ENCODE results near the gene DVL2. TPM values are rescaled to one million over a fixed set of nuclear protein-coding genes. Genes with fewer than 3 reads are reported as not detected.

Gene DVL2
- total RNA-seq, 4 donors from 2014 or later = 53.2 to 78.1 (median 55.5) TPM

- Histone ChIP-seq H3K36me3 (peaks cover 8% of the 10 kb centered on the region), H3K4me1 (peaks cover 14% of the 10 kb centered on the region), H3K27ac (no peak overlapping the region), H3K4me3 (no peak overlapping the region), H3K9me3 (no peaks in the 10 kb centered on the region), H3K27me3 (no peaks in the 10 kb centered on the region)
- TF ChIP-seq POLR2A (IDR thresholded peaks at IDR 0.05) (no peak), CTCF (IDR thresholded peaks at IDR 0.05) (no peak), POLR2AphosphoS5 (IDR thresholded peaks at IDR 0.05) (no peak), EP300 (IDR thresholded peaks at IDR 0.05) (no peak)
- peak in 1 of 2 donors; percentile 64 for DNase-seq (ENCODE audit: low spot score in 2 of 2)
- WGBS = 61% methylated on average over 21 of the region's 21 CpGs
Measured at GRCh38 chr17:7208027-7208571, 26.2 kb downstream of the DVL2 start.

- 84% methylated on average over 24 of the region's 24 CpGs for WGBS
- H3K9me3 ChIP-seq = no peaks in the 10 kb centered on the region
- H3K27me3 ChIP-seq = no peaks in the 10 kb centered on the region
- no peak overlapping the region for H3K27ac ChIP-seq
- H3K4me3 ChIP-seq = no peak overlapping the region
- no peak for TF ChIP-seq CTCF (IDR thresholded peaks at IDR 0.05)
- TF ChIP-seq POLR2A (IDR thresholded peaks at IDR 0.05) = no peak
- no peak for TF ChIP-seq EP300 (IDR thresholded peaks at IDR 0.05)
- no peak for TF ChIP-seq POLR2AphosphoS5 (IDR thresholded peaks at IDR 0.05)
- DNase-seq (ENCODE audit: low spot score in 2 of 2) = peak in 1 of 2 donors; percentile 55
- peaks cover 13% of the 10 kb centered on the region for H3K36me3 ChIP-seq
- peaks cover 14% of the 10 kb centered on the region for H3K4me1 ChIP-seq
Measured at GRCh38 chr17:7207120-7208001, 27.0 kb downstream of the DVL2 start.

DNA sequence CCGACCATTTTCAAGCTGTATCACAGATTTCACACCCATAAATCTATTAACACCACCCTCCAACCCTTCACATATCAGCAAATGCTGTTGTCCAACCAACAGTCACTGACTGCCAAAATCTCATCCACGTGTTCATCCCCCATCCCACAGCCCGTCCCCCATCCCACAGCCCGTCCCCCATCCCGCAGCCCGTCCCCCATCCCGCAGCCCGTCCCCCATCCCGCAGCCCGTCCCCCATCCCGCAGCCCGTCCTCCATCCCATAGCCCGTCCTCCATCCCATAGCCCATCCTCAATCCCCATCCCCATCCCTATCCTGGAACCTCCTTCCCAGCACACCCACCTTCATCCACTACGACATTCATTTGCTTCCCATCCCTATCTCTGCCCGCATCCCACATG lies 28.8 kb downstream of the DVL2 start:
- peak in 1 of 2 donors; percentile 48 for DNase-seq (ENCODE audit: low spot score in 2 of 2)
- Histone ChIP-seq H3K4me1 (peaks cover 14% of the 10 kb centered on the region), H3K27ac (no peak overlapping the region), H3K36me3 (peaks cover 16% of the 10 kb centered on the region), H3K27me3 (no peaks in the 10 kb centered on the region), H3K9me3 (no peaks in the 10 kb centered on the region), H3K4me3 (peak overlapping the region; percentile 49)
- WGBS = 46% methylated on average over 15 of the region's 15 CpGs
- TF ChIP-seq EP300 (IDR thresholded peaks at IDR 0.05) = no peak
- no peak for TF ChIP-seq POLR2A (IDR thresholded peaks at IDR 0.05)
- no peak for TF ChIP-seq CTCF (IDR thresholded peaks at IDR 0.05)
- TF ChIP-seq POLR2AphosphoS5 (IDR thresholded peaks at IDR 0.05) = no peak

DNA sequence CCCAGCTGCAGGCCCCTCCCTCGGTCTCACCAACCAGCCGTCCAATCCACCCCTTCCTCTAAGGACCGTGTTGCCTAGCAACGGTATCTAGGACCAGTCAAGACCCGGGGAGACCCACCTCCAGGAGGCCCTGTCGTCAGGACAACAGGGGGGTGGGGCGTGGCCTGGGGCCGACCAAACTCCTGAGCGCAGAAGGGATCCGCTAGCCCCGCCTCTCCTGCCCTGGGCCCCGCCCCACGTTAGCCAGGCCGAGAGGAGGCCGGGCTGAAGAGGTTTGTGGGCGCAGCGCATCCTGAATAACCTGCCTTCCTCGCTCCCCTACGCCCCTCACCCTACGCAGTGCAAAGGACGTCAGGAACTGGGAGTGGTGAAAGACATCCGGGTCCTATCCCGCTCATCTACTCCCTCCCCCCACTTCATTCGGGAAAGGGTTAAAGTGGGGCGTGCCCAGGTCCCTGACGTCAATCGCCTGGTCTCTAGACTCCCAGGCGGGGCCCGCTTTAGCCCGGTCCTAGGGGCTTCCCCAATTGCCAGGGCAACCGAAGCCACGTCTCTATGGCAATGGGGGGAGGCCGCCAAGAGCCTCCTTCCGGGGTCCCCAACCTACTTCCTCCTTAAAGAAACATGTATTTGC lies 29.4 kb downstream of the DVL2 start:
- Histone ChIP-seq H3K4me3 (peak overlapping the region; percentile 49), H3K36me3 (peaks cover 16% of the 10 kb centered on the region), H3K9me3 (no peaks in the 10 kb centered on the region), H3K4me1 (peaks cover 14% of the 10 kb centered on the region), H3K27me3 (no peaks in the 10 kb centered on the region), H3K27ac (no peak overlapping the region)
- TF ChIP-seq POLR2AphosphoS5 (IDR thresholded peaks at IDR 0.05) (peak in 1 of 3 donors; percentile 45), EP300 (IDR thresholded peaks at IDR 0.05) (no peak)
- WGBS = 3% methylated on average over 29 of the region's 34 CpGs
- DNase-seq (ENCODE audit: low spot score in 2 of 2) = peak; percentile 93 to 94

DNA sequence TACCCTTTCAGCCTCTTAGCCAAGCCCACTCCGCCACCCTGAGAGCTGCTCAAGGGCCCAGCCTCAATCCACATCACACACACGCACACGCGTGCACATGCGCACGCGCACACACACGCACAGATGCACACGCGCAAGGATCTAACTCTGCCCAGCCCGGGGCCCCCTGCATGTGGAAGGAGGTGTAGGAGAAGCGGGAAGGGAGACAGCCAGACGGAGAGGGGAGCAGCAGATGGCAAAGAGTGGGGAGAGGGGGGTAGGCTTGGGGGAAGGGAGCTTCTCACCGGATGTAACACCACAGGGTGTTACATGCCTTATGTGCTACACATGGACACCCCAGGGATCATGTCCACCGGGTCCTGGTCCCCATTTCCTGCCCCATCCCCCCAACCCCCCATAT lies 30.0 kb downstream of the DVL2 start:
- H3K27me3 ChIP-seq = no peaks in the 10 kb centered on the region
- H3K4me1 ChIP-seq = peaks cover 14% of the 10 kb centered on the region
- 65% methylated on average over 15 of the region's 15 CpGs for WGBS
- no peaks in the 10 kb centered on the region for H3K9me3 ChIP-seq
- DNase-seq (ENCODE audit: low spot score in 2 of 2) = peak in 1 of 2 donors; percentile 59
- peaks cover 16% of the 10 kb centered on the region for H3K36me3 ChIP-seq
- peak overlapping the region; percentile 49 for H3K4me3 ChIP-seq
- no peak overlapping the region for H3K27ac ChIP-seq
- no peak for TF ChIP-seq EP300 (IDR thresholded peaks at IDR 0.05)
- no peak for TF ChIP-seq CTCF (IDR thresholded peaks at IDR 0.05)
- TF ChIP-seq POLR2AphosphoS5 (IDR thresholded peaks at IDR 0.05) = no peak
- no peak for TF ChIP-seq POLR2A (IDR thresholded peaks at IDR 0.05)

All from suprapubic skin (tissue), 4 donors.